H1 (cell line): ENCODE results near the gene EPSTI1. TPM values are rescaled to one million over a fixed set of nuclear protein-coding genes. Genes with fewer than 3 reads are reported as not detected.

Experiments
- CTCF ChIA-PET: fragments of 300-600 bp; sonication (Branson Sonifier 250); formaldehyde crosslinking; loops from one replicate; lab custom pipeline; 2021; ENCODE audit not compliant: partially characterized antibody; lab: Charles Lee
- POLR2A ChIA-PET: fragments of 300-600 bp; sonication (Branson Sonifier 250); formaldehyde crosslinking; loops from one replicate; lab custom pipeline; 2021; ENCODE audit warnings: inconsistent platforms; ENCODE audit not compliant: partially characterized antibody; lab: Charles Lee
- DNase-seq, 2 experiments: peaks; one replicate each; pipeline versions ENCODE4 v3.0.0 to v3.0.0-alpha.2; 2010 to 2022; ENCODE audit warnings: low spot score in 2 of 2, low read depth in 1 of 2, mixed read lengths in 1 of 2
- FAIRE-seq: peaks from 2 replicates; lab custom pipeline; 2011; peaks lifted over from hg19 to GRCh38; lab: Jason Lieb, UNC
- H2AFZ ChIP-seq: 2 replicates; pipeline ENCODE4 v1.8.1; 2012; ENCODE audit warnings: low read length, inconsistent platforms
- H2AK5ac ChIP-seq: 2 replicates; pipeline ENCODE4 v1.6.1; 2013; ENCODE audit warnings: low read depth, low read length
- H2BK120ac ChIP-seq: replicated peaks from 2 replicates; pipeline ENCODE3; 2013; ENCODE audit warnings: low read depth, low read length, inconsistent platforms
- H2BK12ac ChIP-seq: 2 replicates; pipeline ENCODE4 v1.6.1; 2013; ENCODE audit warnings: low read depth, low read length
- H2BK15ac ChIP-seq: 2 replicates; pipeline ENCODE4 v1.6.1; 2013; ENCODE audit warnings: low read length
- H2BK20ac ChIP-seq: 2 replicates; pipeline ENCODE4 v1.6.1; 2013; ENCODE audit warnings: low read length
- H2BK5ac ChIP-seq: 2 replicates; pipeline ENCODE4 v1.6.1; 2013; ENCODE audit warnings: low read depth, low read length
- H3K14ac ChIP-seq: 2 replicates; pipeline ENCODE4 v1.6.1; 2013; ENCODE audit warnings: inconsistent platforms; ENCODE audit not compliant: insufficient read length
- H3K18ac ChIP-seq: 2 replicates; pipeline ENCODE4 v1.6.1; 2013; ENCODE audit warnings: low read length; ENCODE audit errors: extremely low read depth
- H3K23ac ChIP-seq: 2 replicates; pipeline ENCODE4 v1.6.1; 2013; ENCODE audit warnings: inconsistent platforms; ENCODE audit not compliant: insufficient read length
- H3K23me2 ChIP-seq: 2 replicates; pipeline ENCODE4 v1.6.1; 2013; ENCODE audit warnings: low read depth, low read length
- H3K27ac ChIP-seq: 2 replicates; pipeline ENCODE4 v1.6.1; 2011; ENCODE audit warnings: low read depth, low read length, inconsistent platforms
- H3K27me3 ChIP-seq, 4 experiments: replicated peaks in 1 of 4; 1 replicate in 1 of 4; 2 replicates in 3 of 4; pipeline versions ENCODE4 v1.6.1 to v1.8.1; 2011 to 2013; ENCODE audit warnings: low read length in 3 of 4, mild to moderate bottlenecking in 3 of 4, inconsistent platforms in 2 of 4, mixed read lengths in 2 of 4, moderate library complexity in 1 of 4; ENCODE audit not compliant: control insufficient read depth in 3 of 4, insufficient read depth in 3 of 4; ENCODE audit errors: extremely low read depth in 1 of 4
- H3K36me3 ChIP-seq, 4 experiments: 2 replicates each; pipeline versions ENCODE4 v1.6.1 to v1.8.1; 2011 to 2013; ENCODE audit warnings: mild to moderate bottlenecking in 4 of 4, low read length in 3 of 4, moderate library complexity in 2 of 4, control low read depth in 1 of 4, inconsistent platforms in 1 of 4; ENCODE audit not compliant: insufficient read depth in 4 of 4, control insufficient read depth in 2 of 4
- H3K4ac ChIP-seq: replicated peaks from 2 replicates; pipeline ENCODE3; 2013; ENCODE audit warnings: low read length, low read depth, mixed read lengths, inconsistent platforms; ENCODE audit not compliant: insufficient read length
- H3K4me1 ChIP-seq, 4 experiments: replicated peaks in 1 of 4; 1 replicate in 1 of 4; 2 replicates in 3 of 4; pipeline versions ENCODE4 v1.6.1 to v1.8.1; 2011 to 2013; ENCODE audit warnings: low read length in 3 of 4, inconsistent platforms in 2 of 4, mixed read lengths in 1 of 4; ENCODE audit not compliant: insufficient read depth in 4 of 4, control insufficient read depth in 3 of 4
- H3K4me2 ChIP-seq, 2 experiments: 2 replicates each; pipeline versions ENCODE4 v1.6.1 to v1.8.1; 2011 to 2013; ENCODE audit warnings: low read depth in 2 of 2, low read length in 2 of 2, control low read depth in 1 of 2, inconsistent platforms in 1 of 2, mild to moderate bottlenecking in 1 of 2; ENCODE audit not compliant: insufficient read depth in 1 of 2
- H3K4me3 ChIP-seq, 4 experiments: fragments of 200-600, 300-600 bp in 1 of 4; sonication (generic), shearing (Covaris generic), sonication (Bioruptor Twin) in 1 of 4; 2 replicates each; pipeline versions ENCODE4 v1.5.1 to v1.8.1; 2011 to 2016; ENCODE audit warnings: low read length in 4 of 4, low read depth in 3 of 4, control low read depth in 2 of 4, inconsistent platforms in 2 of 4, mild to moderate bottlenecking in 2 of 4, mixed read lengths in 1 of 4, moderate library complexity in 1 of 4; ENCODE audit not compliant: insufficient read depth in 2 of 4; ENCODE audit errors: extremely low read depth in 1 of 4
- H3K56ac ChIP-seq: replicated peaks from 2 replicates; pipeline ENCODE3; 2013; ENCODE audit warnings: low read depth, mild to moderate bottlenecking, mixed read lengths, low read length, inconsistent platforms; ENCODE audit not compliant: insufficient read length
- H3K79me1 ChIP-seq: 2 replicates; pipeline ENCODE4 v1.6.1; 2013; ENCODE audit warnings: low read depth, low read length, control low read depth
- H3K79me2 ChIP-seq, 2 experiments: 2 replicates each; pipeline versions ENCODE4 v1.6.1 to v1.8.1; 2012 to 2013; ENCODE audit warnings: low read length in 2 of 2, mild to moderate bottlenecking in 2 of 2, inconsistent platforms in 1 of 2; ENCODE audit not compliant: insufficient read depth in 2 of 2, control insufficient read depth in 1 of 2
- H3K9ac ChIP-seq, 4 experiments: replicated peaks in 1 of 4; 1 replicate in 1 of 4; 2 replicates in 3 of 4; pipeline versions ENCODE4 v1.6.1 to v1.8.1; 2011 to 2013; ENCODE audit warnings: low read depth in 3 of 4, low read length in 3 of 4, control low read depth in 2 of 4, mild to moderate bottlenecking in 2 of 4, moderate library complexity in 2 of 4, inconsistent platforms in 1 of 4; ENCODE audit errors: extremely low read depth in 1 of 4
- H3K9me3 ChIP-seq, 2 experiments: 2 replicates each; pipeline versions ENCODE4 v1.6.1 to v1.8.1; 2012 to 2013; ENCODE audit warnings: mild to moderate bottlenecking in 2 of 2, moderate library complexity in 2 of 2, control low read depth in 1 of 2, inconsistent platforms in 1 of 2, low read depth in 1 of 2, low read length in 1 of 2, mixed read lengths in 1 of 2; ENCODE audit not compliant: insufficient read depth in 2 of 2
- H4K20me1 ChIP-seq, 2 experiments: replicated peaks in 1 of 2; 2 replicates each; pipeline versions ENCODE3 to v1.8.1; 2011 to 2013; ENCODE audit warnings: inconsistent platforms in 2 of 2, low read length in 2 of 2, mild to moderate bottlenecking in 1 of 2; ENCODE audit not compliant: insufficient read depth in 2 of 2, control insufficient read depth in 1 of 2
- H4K5ac ChIP-seq: 2 replicates; pipeline ENCODE4 v1.6.1; 2013; ENCODE audit warnings: low read length, low read depth, mixed read lengths, inconsistent platforms; ENCODE audit not compliant: insufficient read length
- H4K8ac ChIP-seq: 2 replicates; pipeline ENCODE4 v1.8.0; 2013; ENCODE audit warnings: mild to moderate bottlenecking, moderate library complexity, low read length, inconsistent platforms; ENCODE audit not compliant: insufficient read depth; ENCODE audit errors: extremely low read depth
- H4K91ac ChIP-seq: replicated peaks from 2 replicates; pipeline ENCODE3; 2013; ENCODE audit warnings: low read length, mixed read lengths, inconsistent platforms; ENCODE audit not compliant: insufficient read length
- CBX8 ChIP-seq: fragments of 300-800, 300-1000 bp; sonication (generic); IDR thresholded peaks from 2 replicates; pipeline ENCODE4 v1.7.1; 2016; ENCODE audit warnings: low read depth, low read length, borderline replicate concordance
- CHD1 ChIP-seq: IDR thresholded peaks from 2 replicates; pipeline ENCODE4 v1.6.1; 2012; ENCODE audit warnings: low read depth, low read length, improper control_type of control experiment
- JUN ChIP-seq: IDR thresholded peaks from 2 replicates; pipeline ENCODE4 v1.6.1; 2011; ENCODE audit warnings: low read depth, mild to moderate bottlenecking, improper control_type of control experiment, low read length
- PHF8 ChIP-seq: fragments of 200-600 bp; sonication (generic); conservative IDR thresholded peaks from 2 replicates; pipeline ENCODE4 v1.7.1; 2012; ENCODE audit warnings: low read depth, mild to moderate bottlenecking, inconsistent platforms, low read length, moderate library complexity
- POLR2AphosphoS5 ChIP-seq: IDR thresholded peaks from 2 replicates; pipeline ENCODE4 v1.6.1; 2011; ENCODE audit warnings: low read depth, low read length
- POU5F1 ChIP-seq: IDR thresholded peaks from 2 replicates; pipeline ENCODE4 v1.6.1; 2011; ENCODE audit warnings: low read depth, mild to moderate bottlenecking, low read length, moderate library complexity
- SP2 ChIP-seq: IDR thresholded peaks from 2 replicates; pipeline ENCODE4 v1.6.1; 2012; ENCODE audit warnings: mild to moderate bottlenecking, low read length, inconsistent platforms
- USF2 ChIP-seq: IDR thresholded peaks from 2 replicates; pipeline ENCODE4 v1.6.1; 2011; ENCODE audit warnings: low read length, improper control_type of control experiment
- WGBS, 2 experiments: shearing (Covaris generic) in 1 of 2; methylation state at CpG; one replicate each; pipeline versions ENCODE4 v1.1.6 to v1.1.7; 2013 to 2015; ENCODE audit warnings: low lambda C conversion rate in 2 of 2, mixed read lengths in 2 of 2, inconsistent platforms in 1 of 2, low coverage in 1 of 2, missing lambda C conversion rate in 1 of 2; ENCODE audit not compliant: insufficient replicate concordance in 2 of 2, insufficient coverage in 1 of 2, insufficient read length in 1 of 2; ENCODE audit errors: extremely low coverage in 1 of 2, missing lambda C conversion rate in 1 of 2; 5-methylcytosine and 5-hydroxymethylcytosine counted together
- polyA plus RNA-seq, 7 experiments: library from polyadenylated mRNA; depleted of rRNA in 3 of 7; stranded (reverse) in 5 of 7; unstranded in 2 of 7; fragments of >200 nt in 5 of 7; fragments of 200-250 nt in 2 of 7; gene quantifications; 1 replicate in 5 of 7; 2 replicates in 1 of 7; 4 replicates in 1 of 7; pipeline versions ENCODE4 v1.2.1 to v1.2.3, GENCODE V29; 2011 to 2013; ENCODE audit warnings: missing spikeins in 2 of 7, mixed read lengths in 2 of 7
- total RNA-seq: library from RNA; stranded (reverse); fragmentation: NEBNext Ultra II Directional; extraction: Animal tissue kit (Norgen Biotek cat#: 25700); gene quantifications from 2 replicates; pipeline ENCODE4 v1.2.1, GENCODE V29; 2021

Gene EPSTI1
- total and polyA plus RNA-seq, 2 of the 8 experiments (the other 6 are each of a cell fraction or from before 2014, with no cell fraction given) = 0.23 to 0.37 TPM

- H3K36me3 ChIP-seq = no peaks in the 10 kb centered on the region
- H3K9me3 ChIP-seq = peaks cover 0 to 4% of the 10 kb centered on the region in 2 experiments; a peak in 2 of 4 replicates
- ChIA-PET CTCF (no interaction called here), POLR2A (interaction anchor here (0.6 to 1.0 kb wide), 2 partner anchors 9 to 115 kb away, joined by 3 to 4 read pairs; partner anchors contain the start of gene DNAJC15)
- H3K4ac ChIP-seq = no peak overlapping the region
- FAIRE-seq (no peak), DNase-seq (no peak)
- H2BK120ac ChIP-seq = no peak overlapping the region
- H3K79me1 ChIP-seq = no peaks in the 10 kb centered on the region
- no peak overlapping the region for H3K23ac ChIP-seq
- no peaks in the 10 kb centered on the region for H3K79me2 ChIP-seq
- H3K4me1 ChIP-seq = peaks cover 0 to 3% (median 0%) of the 10 kb centered on the region in 4 experiments; a peak in 1 of 7 replicates
- no peaks in the 10 kb centered on the region for H4K20me1 ChIP-seq
- H3K4me3 ChIP-seq = no peak overlapping the region
- H4K5ac ChIP-seq = no peak overlapping the region
- TF ChIP-seq CBX8 = no peak
- no peak for TF ChIP-seq SP2
- no peak for TF ChIP-seq CHD1
- TF ChIP-seq JUN = no peak
- no peak for TF ChIP-seq POLR2AphosphoS5
- TF ChIP-seq USF2 = no peak
- TF ChIP-seq POU5F1 = no peak
- TF ChIP-seq PHF8 = no peak
- H2BK5ac ChIP-seq = no peak overlapping the region
- no peak overlapping the region for H2BK20ac ChIP-seq
- no peaks in the 10 kb centered on the region for H3K27me3 ChIP-seq
- H3K4me2 ChIP-seq = no peak overlapping the region
- H2AK5ac ChIP-seq = no peak overlapping the region
- no peak overlapping the region for H3K27ac ChIP-seq
- no peak overlapping the region for H4K8ac ChIP-seq
- no peak overlapping the region for H3K14ac ChIP-seq
- H4K91ac ChIP-seq = no peak overlapping the region
- H3K18ac ChIP-seq = no peak overlapping the region
- H2AFZ ChIP-seq = no peak overlapping the region
- WGBS, 2 experiments = 94% methylated on average over 3 of the region's 3 CpGs; no CpG with 5 or more reads in 1 of the 2 experiments
- no peak overlapping the region for H3K9ac ChIP-seq
- no peak overlapping the region for H2BK12ac ChIP-seq
- H3K23me2 ChIP-seq = no peaks in the 10 kb centered on the region
- H2BK15ac ChIP-seq = no peak overlapping the region
- no peak overlapping the region for H3K56ac ChIP-seq
Observed at GRCh38 chr13:43014162-43014561, 22.1 kb upstream of the EPSTI1 start.
